Islet precursor cell (in vitro differentiated cells): ENCODE results near the gene SLC45A3.

ENCODE experiments used
- DNase-seq: peaks from one replicate; pipeline ENCODE4 v3.0.0-alpha.2; 2018

The SLC45A3 gene

GRCh38 chr1:205633421-205633976 lies 46.8 kb downstream of the SLC45A3 start:
- DNase-seq = no peak

GRCh38 chr1:205632669-205633169 lies 47.6 kb downstream of the SLC45A3 start:
- no peak for DNase-seq

- DNase-seq = peak; percentile 99
Measured at GRCh38 chr1:205631768-205632668, 48.3 kb downstream of the SLC45A3 start, which contains the start of gene ELK4. Gene ELK4, minus strand, starts transcription at chr1:205632011. Its CDS starts 8,129 bp downstream, at chr1:205623882.

GRCh38 chr1:205631010-205631767 lies 49.1 kb downstream of the SLC45A3 start:
- DNase-seq = peak; percentile 86

GRCh38 chr1:205630651-205631009 lies 49.7 kb downstream of the SLC45A3 start:
- no peak for DNase-seq

GRCh38 chr1:205630241-205630640 lies 50.1 kb downstream of the SLC45A3 start:
- no peak for DNase-seq

GRCh38 chr1:205629751-205630150 lies 50.6 kb downstream of the SLC45A3 start:
- DNase-seq = no peak

GRCh38 chr1:205627956-205628355 lies 52.4 kb downstream of the SLC45A3 start:
- no peak for DNase-seq

GRCh38 chr1:205626216-205626615 lies 54.1 kb downstream of the SLC45A3 start:
- no peak for DNase-seq

GRCh38 chr1:205623646-205624045 lies 56.7 kb downstream of the SLC45A3 start:
- no peak for DNase-seq

GRCh38 chr1:205620269-205620668 lies 60.0 kb downstream of the SLC45A3 start:
- DNase-seq = no peak

GRCh38 chr1:205619376-205619775 lies 60.9 kb downstream of the SLC45A3 start:
- no peak for DNase-seq

GRCh38 chr1:205616563-205617293 lies 63.6 kb downstream of the SLC45A3 start:
- no peak for DNase-seq

GRCh38 chr1:205615789-205616188 lies 64.5 kb downstream of the SLC45A3 start:
- DNase-seq = no peak

- DNase-seq = no peak
Measured at GRCh38 chr1:205613854-205614412, 66.4 kb downstream of the SLC45A3 start.

GRCh38 chr1:205612556-205612955 lies 67.8 kb downstream of the SLC45A3 start:
- no peak for DNase-seq

- DNase-seq = no peak
Measured at GRCh38 chr1:205612104-205612503, 68.2 kb downstream of the SLC45A3 start.

GRCh38 chr1:205610901-205611466 lies 69.3 kb downstream of the SLC45A3 start:
- no peak for DNase-seq

- peak; percentile 86 for DNase-seq
Measured at GRCh38 chr1:205610036-205610435, 70.3 kb downstream of the SLC45A3 start.
